COLO668 (cell line): ENCODE measurements around the gene FKBP7.
"Not testable (repeated sequence)": the region's sequence is repeated elsewhere in the genome, so short reads cannot be mapped to it uniquely, and the experiment has no call there.

Experiments
- DNase-seq: peaks from one replicate; lab custom pipeline; 2025; ENCODE audit not compliant: unreplicated experiment; lab: John Stamatoyannopoulos, UW

Gene FKBP7, protein sequence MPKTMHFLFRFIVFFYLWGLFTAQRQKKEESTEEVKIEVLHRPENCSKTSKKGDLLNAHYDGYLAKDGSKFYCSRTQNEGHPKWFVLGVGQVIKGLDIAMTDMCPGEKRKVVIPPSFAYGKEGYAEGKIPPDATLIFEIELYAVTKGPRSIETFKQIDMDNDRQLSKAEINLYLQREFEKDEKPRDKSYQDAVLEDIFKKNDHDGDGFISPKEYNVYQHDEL

DNA sequence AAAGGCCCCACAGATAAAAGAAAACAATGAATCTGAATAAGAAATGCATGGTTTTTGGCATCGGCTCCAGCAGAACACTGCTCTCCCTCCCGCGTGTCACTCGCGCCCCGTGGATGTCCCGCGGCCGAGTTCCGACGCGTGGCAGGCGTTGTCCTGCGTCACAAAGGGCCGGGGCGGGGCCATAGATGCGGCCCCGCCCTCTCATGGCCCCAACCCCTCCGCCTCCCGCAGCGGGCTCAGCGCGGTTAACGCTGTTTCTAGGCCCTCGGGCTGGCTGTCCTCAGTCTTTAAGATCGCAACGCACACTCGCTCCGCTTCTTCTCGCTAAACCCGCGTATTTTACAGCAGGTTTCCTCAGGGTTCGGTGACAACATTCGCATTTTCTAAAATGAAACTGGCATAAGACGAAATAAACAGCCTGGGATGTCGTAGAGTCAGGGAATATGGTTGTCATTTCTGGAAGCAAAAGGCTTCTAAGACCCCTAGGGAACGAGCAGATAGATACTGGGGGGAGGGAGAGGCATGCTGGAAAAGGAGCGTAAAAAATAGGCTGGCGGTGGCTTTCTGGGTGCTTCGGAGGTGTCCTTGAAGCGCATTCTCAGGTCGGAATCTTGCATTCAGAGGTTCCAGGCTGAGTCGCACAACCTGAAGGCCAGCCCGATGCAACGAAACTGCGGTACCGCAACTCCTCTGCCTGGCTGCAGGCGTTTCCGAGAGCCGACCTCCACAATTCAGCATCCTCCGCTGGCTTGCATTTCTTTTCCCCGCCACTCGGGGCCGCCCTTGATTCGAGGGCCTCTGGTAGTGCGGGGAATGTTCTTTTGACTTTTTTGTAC lies at the start of gene FKBP7:
Gene FKBP7, minus strand, starts transcription at position 162 of the 836 bp plus-strand sequence. Its CDS starts 101 bp downstream, at position 61.
- DNase-seq = peak; percentile 91

GRCh38 chr2:178527592-178527991 lies 49.2 kb upstream of the FKBP7 start:
- DNase-seq = no peak

GRCh38 chr2:178526256-178526655 lies 47.9 kb upstream of the FKBP7 start:
- DNase-seq = no peak

- not testable (repeated sequence) for DNase-seq
These were observed 47.1 kb upstream of the FKBP7 start for GRCh38 chr2:178525460-178525859.

GRCh38 chr2:178525010-178525409 lies 46.6 kb upstream of the FKBP7 start:
- DNase-seq = not testable (repeated sequence)

DNA sequence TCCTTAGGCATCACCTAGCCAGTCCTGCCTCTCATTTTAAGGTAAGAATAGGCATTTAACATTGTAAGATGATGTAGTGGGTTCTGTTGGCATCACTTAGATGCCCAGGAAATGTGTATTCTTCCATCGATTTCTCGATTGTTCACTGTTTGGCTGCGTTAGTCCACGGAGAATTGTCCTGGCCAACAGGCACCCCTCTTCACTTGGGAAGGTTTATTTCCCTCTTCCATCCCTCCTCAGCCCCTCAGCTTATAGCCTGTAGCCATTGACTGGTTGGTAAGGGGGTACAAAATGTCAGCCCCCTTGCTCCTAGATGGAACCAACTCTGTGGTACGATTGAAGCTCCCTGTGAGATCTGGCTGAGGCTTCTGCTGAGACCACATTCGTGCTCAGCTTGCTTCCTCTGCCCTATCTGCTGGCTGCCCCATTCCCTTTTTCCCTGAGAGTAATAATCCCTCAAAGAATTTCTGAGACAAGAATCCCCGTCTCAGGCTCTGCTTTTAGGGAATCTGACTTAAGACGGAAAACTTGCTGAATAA lies 45.3 kb upstream of the FKBP7 start:
- DNase-seq = no peak

DNA sequence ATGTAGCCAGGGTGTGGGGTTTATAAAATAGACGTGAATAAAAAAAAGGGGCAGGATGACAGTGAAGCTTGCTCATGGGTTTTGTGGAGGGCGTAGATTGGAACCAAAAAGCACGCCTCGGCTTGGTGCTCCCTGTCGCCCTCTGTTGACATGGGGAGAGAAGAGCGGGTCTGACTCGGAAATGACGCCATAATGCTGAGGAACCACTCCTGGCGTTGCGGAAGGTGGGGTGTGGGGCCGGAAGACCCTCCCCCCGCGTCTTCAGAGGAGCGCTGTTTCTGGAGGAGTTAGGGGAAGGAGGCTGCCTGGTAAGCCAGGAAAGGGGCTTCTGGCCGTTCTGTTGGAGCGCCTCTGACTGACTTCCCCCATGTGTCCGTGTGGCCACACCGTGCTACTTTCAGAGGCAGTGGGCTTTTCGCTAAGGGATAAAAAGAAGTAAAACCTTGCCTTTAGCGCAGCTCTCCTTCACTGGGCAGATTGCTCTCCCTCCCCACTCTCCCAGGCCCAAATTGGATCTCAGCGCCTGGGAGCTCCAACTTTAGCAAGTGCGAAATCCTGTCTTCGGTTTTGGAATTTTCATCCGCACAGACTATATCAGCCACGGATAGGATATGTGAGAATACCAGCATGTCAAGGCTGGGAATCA lies 44.7 kb upstream of the FKBP7 start:
- DNase-seq = peak; percentile 55

DNA sequence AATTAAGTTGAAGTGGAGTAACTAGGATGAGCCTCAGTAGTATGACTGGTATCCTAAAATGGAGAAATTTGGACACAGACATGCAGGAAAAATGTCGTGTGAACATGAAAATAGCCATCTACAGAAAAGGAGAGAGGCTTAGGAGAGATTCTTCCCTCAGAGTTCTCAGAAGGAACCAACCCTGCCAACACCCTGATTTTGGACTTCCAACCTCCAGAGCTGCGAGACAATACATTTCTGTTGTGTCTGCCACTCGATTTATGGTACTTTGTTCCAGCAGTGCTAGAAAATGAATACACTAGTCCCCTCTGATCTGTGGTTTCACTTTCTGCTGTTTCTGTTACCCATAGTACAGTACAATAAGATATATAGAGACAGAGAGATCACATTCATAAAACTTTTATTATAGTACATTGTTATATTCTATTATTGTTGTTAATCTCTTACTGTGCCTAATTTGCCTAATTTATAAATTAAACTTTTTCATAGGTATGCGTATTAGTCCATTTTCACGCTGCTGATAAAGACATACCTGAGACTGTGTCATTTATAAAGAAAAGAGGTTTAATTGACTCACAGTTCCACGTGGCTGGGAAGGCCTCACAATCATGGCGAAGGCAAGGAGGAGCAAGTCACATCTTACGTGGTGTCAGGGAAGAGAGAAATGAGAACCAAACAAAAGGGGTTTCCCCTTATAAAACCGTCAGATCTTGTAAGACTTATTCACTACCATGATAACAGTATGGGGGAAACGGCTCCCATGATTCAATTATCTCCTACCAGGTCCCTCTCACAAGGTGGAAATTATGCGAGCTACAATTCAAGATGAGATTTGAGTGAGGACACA lies 43.1 kb upstream of the FKBP7 start:
- DNase-seq = no peak

DNA sequence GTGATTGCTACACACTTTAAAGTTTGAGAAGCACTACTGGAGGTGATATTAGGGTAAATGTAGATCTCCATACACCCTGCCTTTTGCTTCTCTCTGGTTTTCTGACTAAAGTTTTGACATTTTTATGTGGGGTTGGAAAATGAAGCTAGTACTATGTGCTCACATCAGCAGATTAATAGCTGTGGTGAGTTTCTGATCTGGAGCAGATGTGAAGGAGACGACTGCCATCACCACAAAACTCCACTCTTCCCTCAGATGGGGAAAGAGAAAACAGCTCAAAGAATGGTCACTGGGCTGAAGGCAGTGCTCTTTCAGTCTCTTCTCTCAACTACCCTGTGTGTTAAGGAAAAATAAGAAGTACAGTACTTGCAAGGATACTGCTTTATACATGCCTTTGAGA lies 39.1 kb upstream of the FKBP7 start:
- no peak for DNase-seq

GRCh38 chr2:178514664-178515063 lies 36.3 kb upstream of the FKBP7 start:
- no peak for DNase-seq

DNA sequence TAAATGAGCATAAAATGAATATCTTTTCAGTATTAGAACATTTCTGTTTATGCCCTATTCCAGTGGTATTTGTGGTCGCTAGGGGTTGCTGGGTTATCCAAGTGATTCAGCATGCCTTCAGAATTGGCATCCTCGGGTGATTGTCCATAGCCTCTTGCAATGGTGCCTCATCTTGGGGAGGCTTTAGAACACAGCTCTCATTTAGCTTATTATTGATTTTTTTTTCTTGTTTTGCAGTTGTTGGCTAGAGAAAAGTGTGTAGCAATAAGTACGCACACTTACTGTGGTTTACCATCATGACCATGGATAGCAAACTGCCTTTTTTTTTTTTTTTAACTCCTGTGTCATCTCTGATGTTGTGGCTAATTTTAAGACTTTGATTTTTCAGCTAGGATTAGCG lies 35.5 kb upstream of the FKBP7 start:
- DNase-seq = no peak

- DNase-seq = no peak
These were observed 34.1 kb upstream of the FKBP7 start for GRCh38 chr2:178512484-178512883.

GRCh38 chr2:178510384-178510783 lies 32.0 kb upstream of the FKBP7 start:
- no peak for DNase-seq

GRCh38 chr2:178508646-178509045 lies 30.2 kb upstream of the FKBP7 start:
- no peak for DNase-seq

DNA sequence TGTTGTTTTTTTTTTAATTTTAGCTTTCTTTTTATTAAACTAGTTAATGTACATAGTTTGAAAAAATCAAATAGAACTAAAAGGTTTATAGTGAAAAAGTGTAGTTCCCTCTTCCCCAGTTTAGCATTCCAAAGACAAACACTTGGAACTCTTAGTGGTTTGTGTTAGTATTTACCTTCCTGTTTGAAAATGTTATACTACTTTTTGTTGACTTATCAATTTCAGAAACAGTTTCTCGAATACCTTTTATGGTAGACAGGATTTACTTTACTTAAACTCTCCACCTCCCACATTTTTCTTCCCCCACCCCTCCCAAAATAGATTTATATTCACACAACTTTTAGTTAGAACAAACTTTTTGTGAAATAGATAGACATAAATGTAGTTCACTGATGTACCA lies 28.5 kb upstream of the FKBP7 start:
- no peak for DNase-seq

GRCh38 chr2:178506524-178506923 lies 28.1 kb upstream of the FKBP7 start:
- no peak for DNase-seq

DNA sequence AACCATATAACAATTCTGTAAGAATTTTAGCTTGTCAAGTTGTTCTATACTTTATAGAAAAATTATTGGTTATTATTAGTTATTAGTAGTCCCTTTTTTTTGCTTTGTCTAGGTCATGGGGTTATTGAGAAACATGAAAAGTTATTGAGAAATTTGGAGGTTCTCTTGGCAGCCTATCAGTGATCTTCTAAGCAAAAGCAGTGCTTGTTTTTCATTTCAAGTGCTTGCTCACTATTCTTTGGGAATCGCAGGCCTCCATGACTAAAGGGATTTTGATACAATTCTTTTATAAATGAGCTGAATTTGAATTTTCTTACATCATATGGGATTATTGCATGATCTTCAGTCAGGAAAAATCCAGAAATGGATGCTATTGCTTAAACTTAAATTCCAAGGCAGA lies 27.7 kb upstream of the FKBP7 start:
- DNase-seq = no peak

GRCh38 chr2:178502751-178503150 lies 24.4 kb upstream of the FKBP7 start:
- no peak for DNase-seq

DNA sequence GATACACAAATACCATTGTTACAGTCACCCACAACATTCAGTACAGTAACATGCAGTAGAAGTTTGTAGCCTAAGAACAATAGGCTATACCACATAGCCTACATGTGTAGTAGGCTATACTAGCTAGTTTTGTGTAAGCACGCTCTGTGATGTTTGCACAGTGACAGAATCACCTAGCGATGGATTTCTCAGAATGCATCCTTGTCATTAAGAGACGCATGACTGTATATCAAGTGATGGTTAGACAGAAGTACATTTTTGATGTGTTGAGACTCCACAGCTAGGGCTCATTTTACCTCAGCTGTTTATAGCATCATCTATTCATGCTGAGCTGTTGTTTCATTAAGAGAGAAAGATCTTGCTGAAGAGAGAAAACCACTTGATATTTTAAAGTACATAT lies 21.2 kb upstream of the FKBP7 start:
- DNase-seq = no peak

DNA sequence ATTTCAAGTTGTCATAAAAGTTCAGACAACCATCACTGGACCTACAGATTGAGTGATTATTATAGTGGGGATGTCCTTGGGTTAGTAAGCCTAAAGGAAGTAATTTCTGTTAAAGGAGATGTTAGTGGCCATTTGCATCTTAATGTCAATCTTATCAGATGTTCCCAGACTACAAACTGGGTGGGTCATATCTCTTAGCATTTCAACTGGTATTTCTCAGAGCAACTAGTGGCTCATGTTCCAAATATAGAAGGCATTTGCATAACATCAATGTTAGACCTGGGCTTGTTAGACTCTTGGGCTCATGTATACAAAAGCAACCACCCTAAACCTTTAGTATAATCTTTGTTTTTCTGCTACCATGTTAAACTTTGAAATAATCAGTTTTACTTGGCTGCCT lies 19.7 kb upstream of the FKBP7 start:
- DNase-seq = no peak

DNA sequence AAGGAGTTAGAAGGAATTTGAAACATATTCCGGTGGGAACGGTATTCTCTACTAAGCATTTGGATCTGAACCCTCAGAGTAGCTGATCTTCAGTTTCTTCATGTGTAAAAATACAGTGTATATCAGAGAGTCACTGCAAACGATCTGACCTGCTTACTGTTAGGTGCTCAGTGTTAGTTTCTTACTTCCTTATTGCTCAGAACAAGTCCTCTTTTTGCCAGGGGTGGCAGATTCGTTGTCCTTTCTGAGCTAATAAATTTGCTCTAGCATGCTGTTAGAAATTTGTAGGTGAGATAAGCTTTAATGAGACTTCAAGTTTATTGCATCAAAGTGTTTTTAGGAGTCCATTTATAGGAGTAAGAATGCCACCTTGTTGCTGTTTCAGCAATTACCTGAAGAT lies 17.6 kb upstream of the FKBP7 start:
- DNase-seq = no peak
